ENCODE results near the gene CD80. TPM values are rescaled to one million over a fixed set of nuclear protein-coding genes. Genes with fewer than 3 reads are reported as not detected.

The CD80 gene
- total RNA-seq, 1 experiment from 2014 or later = not detected

DNA sequence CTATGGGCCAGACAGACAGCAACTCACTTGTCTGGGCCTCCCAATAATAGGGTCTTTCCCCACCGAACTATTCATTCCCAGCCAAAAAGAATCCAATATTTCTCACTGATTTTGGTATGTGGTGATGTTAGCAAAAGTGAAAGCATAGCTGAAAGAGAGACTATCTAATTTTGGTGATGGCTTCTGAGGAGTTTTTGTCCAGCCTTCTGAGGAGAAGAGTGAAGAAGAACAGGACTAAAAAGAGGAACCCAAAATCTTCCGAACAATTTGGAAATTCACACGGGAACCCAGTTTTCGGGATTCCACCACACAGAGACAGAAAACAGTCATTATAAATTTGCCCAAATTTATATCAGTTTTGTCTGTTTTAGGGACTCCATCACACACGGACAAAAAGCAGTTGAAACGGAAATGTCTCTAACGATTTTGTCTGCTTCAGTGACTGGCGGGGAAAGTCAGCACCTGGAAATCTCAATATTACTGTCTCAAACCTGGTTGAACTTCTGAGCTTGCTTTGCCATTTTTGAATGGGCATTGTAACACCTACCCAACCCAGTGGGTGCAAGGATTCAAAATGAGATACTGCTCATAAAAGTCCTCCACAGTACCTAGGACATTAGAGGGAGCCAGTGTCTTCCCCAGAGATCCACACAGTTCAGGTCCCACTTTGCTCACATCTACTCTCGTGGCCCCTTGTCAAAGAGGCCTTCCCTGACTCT lies 9.1 kb downstream of the CD80 start:
- no peak for TF ChIP-seq CTCF (conservative IDR thresholded peaks at IDR 0.05; ENCODE audit: low read depth, low read length)
- no peak for TF ChIP-seq EZH2 (IDR thresholded peaks at IDR 0.05; ENCODE audit: borderline replicate concordance, low read depth, low read length, poor library complexity, severe bottlenecking)
- no peak for DNase-seq (ENCODE audit: low spot score)
- Histone ChIP-seq H3K9me3 (ENCODE audit: low read depth, low read length, poor library complexity, severe bottlenecking) (no peaks in the 10 kb centered on the region), H3K36me3 (ENCODE audit: insufficient read depth, low read length, poor library complexity, severe bottlenecking) (no peaks in the 10 kb centered on the region), H3K4me3 (ENCODE audit: low read depth, low read length, poor library complexity, severe bottlenecking) (no peak overlapping the region), H3K27me3 (replicated peaks; ENCODE audit: insufficient read depth, low read depth, low read length, poor library complexity) (no peaks in the 10 kb centered on the region), H3K4me1 (ENCODE audit: insufficient read depth, low read length, poor library complexity, severe bottlenecking) (no peaks in the 10 kb centered on the region), H3K27ac (ENCODE audit: low read depth, low read length, poor library complexity, severe bottlenecking) (no peak overlapping the region)
- intact Hi-C loops (cut with micrococcal nuclease; ENCODE audit: unreplicated experiment) = no loop called here
- no TSS peak for BruUV-seq (replicated peaks)
- CTCF ChIA-PET = no interaction called here
- POLR2A ChIA-PET (ENCODE audit: low non-redundant PET) = no interaction called here

DNA sequence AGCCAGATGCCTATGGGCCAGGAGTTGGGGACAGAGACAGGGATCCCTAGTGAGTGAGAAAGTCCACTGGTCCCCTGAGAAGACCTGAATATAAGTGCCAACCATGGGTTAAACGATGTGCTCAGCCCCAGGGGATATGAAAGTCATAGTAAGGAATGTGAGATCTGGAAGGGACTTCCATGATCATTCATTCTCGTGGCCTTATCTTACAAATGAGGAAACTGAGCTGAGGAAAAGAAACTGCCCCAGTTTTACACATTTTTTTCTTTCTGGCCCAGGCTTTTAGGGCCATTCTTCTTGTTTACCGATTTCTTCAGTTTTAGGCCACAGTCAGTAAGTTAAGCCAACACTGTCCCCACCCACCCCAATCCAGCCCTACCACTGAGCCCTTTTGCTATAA lies 11.1 kb downstream of the CD80 start:
- no peak for TF ChIP-seq CTCF (conservative IDR thresholded peaks at IDR 0.05; ENCODE audit: low read depth, low read length)
- TF ChIP-seq EZH2 (IDR thresholded peaks at IDR 0.05; ENCODE audit: borderline replicate concordance, low read depth, low read length, poor library complexity, severe bottlenecking) = no peak
- H3K9me3 ChIP-seq (ENCODE audit: low read depth, low read length, poor library complexity, severe bottlenecking) = no peaks in the 10 kb centered on the region
- no peaks in the 10 kb centered on the region for H3K4me1 ChIP-seq (ENCODE audit: insufficient read depth, low read length, poor library complexity, severe bottlenecking)
- H3K27me3 ChIP-seq (replicated peaks; ENCODE audit: insufficient read depth, low read depth, low read length, poor library complexity) = no peaks in the 10 kb centered on the region
- no peak for DNase-seq (ENCODE audit: low spot score)
- no TSS peak for BruUV-seq (replicated peaks)
- intact Hi-C loops (cut with micrococcal nuclease; ENCODE audit: unreplicated experiment) = no loop called here
- no peak overlapping the region for H3K4me3 ChIP-seq (ENCODE audit: low read depth, low read length, poor library complexity, severe bottlenecking)
- no peaks in the 10 kb centered on the region for H3K36me3 ChIP-seq (ENCODE audit: insufficient read depth, low read length, poor library complexity, severe bottlenecking)
- CTCF ChIA-PET = no interaction called here
- no peak overlapping the region for H3K27ac ChIP-seq (ENCODE audit: low read depth, low read length, poor library complexity, severe bottlenecking)
- POLR2A ChIA-PET (ENCODE audit: low non-redundant PET) = no interaction called here

DNA sequence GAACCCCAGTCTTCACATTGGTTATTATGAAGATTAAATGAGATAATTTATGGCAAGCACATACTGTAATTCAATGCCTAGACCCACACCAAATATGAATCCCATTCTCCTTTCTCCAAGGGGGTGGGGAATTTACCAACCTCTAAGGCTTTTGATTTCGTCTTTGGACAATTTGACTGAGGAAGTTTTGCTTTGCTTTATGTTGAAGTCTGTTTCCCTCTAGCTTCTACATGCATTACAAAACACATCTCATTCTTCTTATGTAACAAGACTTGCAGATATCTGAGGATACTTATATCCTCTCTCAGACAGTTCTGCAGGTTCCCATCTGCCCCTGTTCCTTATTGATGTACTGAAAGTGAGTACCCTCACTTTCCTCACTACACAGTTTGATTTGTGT lies 12.2 kb downstream of the CD80 start:
- Histone ChIP-seq H3K27me3 (replicated peaks; ENCODE audit: insufficient read depth, low read depth, low read length, poor library complexity) (no peaks in the 10 kb centered on the region), H3K4me3 (ENCODE audit: low read depth, low read length, poor library complexity, severe bottlenecking) (no peak overlapping the region), H3K27ac (ENCODE audit: low read depth, low read length, poor library complexity, severe bottlenecking) (no peak overlapping the region), H3K36me3 (ENCODE audit: insufficient read depth, low read length, poor library complexity, severe bottlenecking) (no peaks in the 10 kb centered on the region), H3K9me3 (ENCODE audit: low read depth, low read length, poor library complexity, severe bottlenecking) (no peaks in the 10 kb centered on the region), H3K4me1 (ENCODE audit: insufficient read depth, low read length, poor library complexity, severe bottlenecking) (no peaks in the 10 kb centered on the region)
- BruUV-seq (replicated peaks) = no TSS peak
- TF ChIP-seq CTCF (conservative IDR thresholded peaks at IDR 0.05; ENCODE audit: low read depth, low read length) (no peak), EZH2 (IDR thresholded peaks at IDR 0.05; ENCODE audit: borderline replicate concordance, low read depth, low read length, poor library complexity, severe bottlenecking) (no peak)
- intact Hi-C loops (cut with micrococcal nuclease; ENCODE audit: unreplicated experiment) = no loop called here
- ChIA-PET POLR2A (ENCODE audit: low non-redundant PET) (no interaction called here), CTCF (no interaction called here)
- DNase-seq (ENCODE audit: low spot score) = no peak
